Tibial nerve (tissue), 4 donors: ENCODE results near the gene TBXAS1. TPM values are rescaled to one million over a fixed set of nuclear protein-coding genes. Genes with fewer than 3 reads are reported as not detected.

Experiments used
- DNase-seq, 2 donors: peaks; one replicate each; pipeline ENCODE4 v3.0.0-alpha.2; 2019; ENCODE audit warnings: low spot score in 2 of 2
- H3K27ac ChIP-seq, 4 donors: fragments of 200-600 bp; sonication (generic) in 3 of 4; one replicate each; pipeline ENCODE4 v1.5.1; 2017 to 2019; ENCODE audit warnings: mild to moderate bottlenecking in 1 of 4
- H3K27me3 ChIP-seq, 2 donors: fragments of 200-600 bp; sonication (generic) in 1 of 2; one replicate each; pipeline versions ENCODE4 v1.5.1 to v1.6.0; 2017 to 2019
- H3K36me3 ChIP-seq, 3 donors: fragments of 200-600 bp; sonication (generic); one replicate each; pipeline ENCODE4 v1.5.1; 2018 to 2019
- H3K4me1 ChIP-seq, 4 donors: fragments of 200-600 bp; sonication (generic) in 3 of 4; one replicate each; pipeline ENCODE4 v1.5.1; 2017 to 2019
- H3K4me3 ChIP-seq, 4 donors: fragments of 200-600 bp; sonication (generic) in 3 of 4; one replicate each; pipeline ENCODE4 v1.5.1; 2017 to 2019; ENCODE audit warnings: mild to moderate bottlenecking in 1 of 4, moderate library complexity in 1 of 4
- H3K9me3 ChIP-seq, 4 donors: fragments of 200-600 bp; sonication (generic) in 3 of 4; one replicate each; pipeline ENCODE4 v1.5.1; 2017 to 2019
- EP300 ChIP-seq, 2 donors: sonication (generic); formaldehyde crosslinking; IDR thresholded peaks; one replicate each; pipeline ENCODE4 v1.6.1; 2017; ENCODE audit warnings: antibody characterized with exemption in 2 of 2, mild to moderate bottlenecking in 1 of 2
- POLR2A ChIP-seq, 2 donors: fragments of 450-650 bp; IDR thresholded peaks; one replicate each; pipeline ENCODE4 v1.6.1; 2017; ENCODE audit warnings: antibody characterized with exemption in 2 of 2, mild to moderate bottlenecking in 2 of 2, moderate library complexity in 2 of 2
- WGBS, 2 donors: methylation state at CpG; one replicate each; pipeline ENCODE4 v1.1.5; 2018; 5-methylcytosine and 5-hydroxymethylcytosine counted together
- total RNA-seq, 4 donors: library from RNA; depleted of rRNA; stranded (reverse); fragments of >200 nt; gene quantifications; one replicate each; pipeline ENCODE4 v1.1.0, GENCODE V29; 2016
- TF ChIP-seq, protein P1 (sequence below), 5 experiments: fragments of 200-600 bp in 3 of 5; fragments of 450-650 bp in 2 of 5; sonication (generic) in 3 of 5; IDR thresholded peaks; one replicate each; pipeline ENCODE4 v1.5.1; 2016 to 2019; ENCODE audit warnings: antibody characterized with exemption in 5 of 5, mild to moderate bottlenecking in 3 of 5, moderate library complexity in 2 of 5

The TBXAS1 gene
- total RNA-seq, 4 donors from 2014 or later: 19.0 to 80.4 (median 30.5) TPM

DNA sequence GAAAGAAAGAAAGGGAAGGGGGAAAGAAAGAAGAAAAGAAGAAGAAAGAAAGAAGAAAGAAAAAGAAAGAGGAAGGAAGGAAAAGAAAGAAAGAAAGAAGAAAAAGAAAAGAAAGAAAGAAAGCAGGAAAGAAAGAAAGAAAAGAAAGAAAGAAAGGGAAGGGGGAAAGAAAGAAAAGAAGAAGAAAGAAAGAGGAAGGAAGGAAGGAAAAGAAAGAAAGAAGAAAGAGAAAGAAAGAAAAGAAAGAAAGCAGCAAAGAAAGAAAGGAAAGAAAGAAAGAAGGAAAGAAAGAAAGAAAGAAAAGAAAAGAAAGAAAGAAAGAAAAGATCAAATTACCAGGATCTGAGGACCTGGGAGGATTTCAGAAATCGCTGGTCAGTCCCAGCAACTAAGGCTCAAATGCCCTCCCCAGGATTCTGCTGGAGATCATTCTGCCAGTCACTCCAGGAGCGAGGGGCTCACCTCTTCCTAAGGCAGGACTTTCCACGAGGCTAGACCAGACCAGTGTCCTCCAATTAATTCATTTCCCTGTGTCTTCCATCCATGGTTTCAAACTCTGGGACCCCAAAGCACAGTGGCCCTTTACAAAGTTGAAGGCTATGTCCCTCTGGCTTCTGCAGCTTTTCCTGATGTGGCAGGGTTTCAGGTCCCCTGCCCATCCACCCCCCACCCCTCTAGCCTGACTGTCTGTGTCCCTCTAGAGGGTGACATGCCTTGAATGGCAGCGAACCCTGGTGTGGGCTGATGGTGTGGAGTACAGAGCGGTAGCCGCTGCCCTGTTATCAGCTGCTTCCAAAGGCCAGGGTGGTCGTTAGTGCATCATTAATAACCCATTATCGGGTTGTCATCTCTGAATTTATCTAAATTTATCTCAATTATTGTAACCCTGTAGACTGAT is 155.8 kb downstream of the TBXAS1 start:
- no peaks in the 10 kb centered on the region for H3K4me1 ChIP-seq
- H3K27me3 ChIP-seq: no peaks in the 10 kb centered on the region
- H3K4me3 ChIP-seq: no peak overlapping the region
- H3K9me3 ChIP-seq: no peaks in the 10 kb centered on the region
- no peaks in the 10 kb centered on the region for H3K36me3 ChIP-seq
- TF ChIP-seq POLR2A (IDR thresholded peaks at IDR 0.05): no peak
- TF ChIP-seq EP300 (IDR thresholded peaks at IDR 0.05): no peak
- TF ChIP-seq, protein P1, sequence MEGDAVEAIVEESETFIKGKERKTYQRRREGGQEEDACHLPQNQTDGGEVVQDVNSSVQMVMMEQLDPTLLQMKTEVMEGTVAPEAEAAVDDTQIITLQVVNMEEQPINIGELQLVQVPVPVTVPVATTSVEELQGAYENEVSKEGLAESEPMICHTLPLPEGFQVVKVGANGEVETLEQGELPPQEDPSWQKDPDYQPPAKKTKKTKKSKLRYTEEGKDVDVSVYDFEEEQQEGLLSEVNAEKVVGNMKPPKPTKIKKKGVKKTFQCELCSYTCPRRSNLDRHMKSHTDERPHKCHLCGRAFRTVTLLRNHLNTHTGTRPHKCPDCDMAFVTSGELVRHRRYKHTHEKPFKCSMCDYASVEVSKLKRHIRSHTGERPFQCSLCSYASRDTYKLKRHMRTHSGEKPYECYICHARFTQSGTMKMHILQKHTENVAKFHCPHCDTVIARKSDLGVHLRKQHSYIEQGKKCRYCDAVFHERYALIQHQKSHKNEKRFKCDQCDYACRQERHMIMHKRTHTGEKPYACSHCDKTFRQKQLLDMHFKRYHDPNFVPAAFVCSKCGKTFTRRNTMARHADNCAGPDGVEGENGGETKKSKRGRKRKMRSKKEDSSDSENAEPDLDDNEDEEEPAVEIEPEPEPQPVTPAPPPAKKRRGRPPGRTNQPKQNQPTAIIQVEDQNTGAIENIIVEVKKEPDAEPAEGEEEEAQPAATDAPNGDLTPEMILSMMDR (IDR thresholded peaks at IDR 0.05): no peak
- no peak overlapping the region for H3K27ac ChIP-seq
- 70 to 77% methylated on average over 8 of the region's 8 CpGs for WGBS, 2 donors
- no peak for DNase-seq

DNA sequence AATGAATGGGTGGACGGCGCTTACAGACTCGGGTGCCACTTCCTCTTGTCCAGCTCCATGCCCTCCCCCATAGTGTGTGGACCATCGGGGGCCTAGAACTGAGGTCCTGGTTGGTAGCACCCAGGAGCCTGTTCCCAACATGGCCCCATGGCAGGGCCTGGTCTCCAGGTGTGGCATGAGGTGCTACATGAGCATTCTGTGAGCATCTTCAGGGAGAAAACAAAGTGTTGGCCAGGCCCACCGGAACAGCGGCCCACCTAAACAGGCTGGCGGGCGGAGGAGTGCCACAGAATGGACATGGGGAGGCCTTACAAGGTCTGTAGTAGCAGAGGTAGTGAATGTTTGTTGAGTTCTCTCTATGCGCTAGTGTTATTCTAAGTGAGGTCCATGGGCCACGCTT is 156.7 kb downstream of the TBXAS1 start:
- no peak for DNase-seq
- Histone ChIP-seq H3K36me3 (no peaks in the 10 kb centered on the region), H3K27me3 (no peaks in the 10 kb centered on the region), H3K4me3 (no peak overlapping the region), H3K27ac (no peak overlapping the region), H3K9me3 (no peaks in the 10 kb centered on the region), H3K4me1 (no peaks in the 10 kb centered on the region)
- TF ChIP-seq POLR2A (IDR thresholded peaks at IDR 0.05) (no peak), EP300 (IDR thresholded peaks at IDR 0.05) (no peak)
- TF ChIP-seq, protein P1 (IDR thresholded peaks at IDR 0.05): no peak
- WGBS, 2 donors: 88 to 92% methylated on average over 10 of the region's 10 CpGs

DNA sequence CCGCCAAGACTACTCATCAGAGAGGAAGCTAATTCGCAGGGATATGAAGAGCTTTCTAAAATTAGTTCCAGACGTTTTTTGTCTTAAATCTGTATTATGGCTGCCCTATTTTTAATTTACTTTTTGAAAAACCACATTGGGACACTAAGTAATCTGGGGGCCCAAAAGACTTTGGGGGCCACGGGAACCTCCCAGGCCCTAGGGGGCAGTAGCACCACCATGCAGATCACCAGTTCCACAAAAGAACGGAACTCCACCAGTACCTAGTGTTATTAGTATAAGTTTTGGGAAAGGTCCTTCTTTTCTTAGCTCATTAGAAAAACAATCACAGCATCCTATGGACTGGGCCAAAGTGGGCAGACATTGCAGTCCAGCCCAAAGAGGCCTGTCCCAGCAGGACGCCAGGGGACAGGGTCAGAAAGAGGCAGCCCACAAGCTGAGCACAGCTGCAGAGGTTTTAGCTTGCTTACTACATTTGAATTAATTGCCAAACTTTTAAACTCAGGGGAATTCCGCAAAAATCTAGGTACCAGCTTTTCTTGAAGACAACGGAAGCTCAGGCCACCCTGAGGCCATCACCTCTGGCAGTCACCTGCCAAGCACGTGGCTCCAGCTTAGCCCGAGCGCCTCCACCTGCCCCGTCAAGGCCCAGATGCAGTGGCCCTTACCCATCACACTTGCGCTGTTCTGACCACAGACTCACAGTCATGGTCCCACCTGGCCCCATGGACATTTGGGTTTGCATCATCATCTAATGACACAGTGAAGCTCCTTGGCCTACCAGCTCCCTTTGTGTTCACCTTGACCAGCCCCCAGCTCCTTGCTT is 158.8 kb downstream of the TBXAS1 start:
- Histone ChIP-seq H3K27me3 (no peaks in the 10 kb centered on the region), H3K27ac (no peak overlapping the region), H3K9me3 (no peaks in the 10 kb centered on the region), H3K4me3 (no peak overlapping the region), H3K4me1 (no peaks in the 10 kb centered on the region), H3K36me3 (no peaks in the 10 kb centered on the region)
- WGBS, 2 donors: 75 to 82% methylated on average over 13 of the region's 13 CpGs
- no peak for DNase-seq
- TF ChIP-seq EP300 (IDR thresholded peaks at IDR 0.05) (no peak), POLR2A (IDR thresholded peaks at IDR 0.05) (no peak)
- TF ChIP-seq, protein P1 (IDR thresholded peaks at IDR 0.05): no peak

DNA sequence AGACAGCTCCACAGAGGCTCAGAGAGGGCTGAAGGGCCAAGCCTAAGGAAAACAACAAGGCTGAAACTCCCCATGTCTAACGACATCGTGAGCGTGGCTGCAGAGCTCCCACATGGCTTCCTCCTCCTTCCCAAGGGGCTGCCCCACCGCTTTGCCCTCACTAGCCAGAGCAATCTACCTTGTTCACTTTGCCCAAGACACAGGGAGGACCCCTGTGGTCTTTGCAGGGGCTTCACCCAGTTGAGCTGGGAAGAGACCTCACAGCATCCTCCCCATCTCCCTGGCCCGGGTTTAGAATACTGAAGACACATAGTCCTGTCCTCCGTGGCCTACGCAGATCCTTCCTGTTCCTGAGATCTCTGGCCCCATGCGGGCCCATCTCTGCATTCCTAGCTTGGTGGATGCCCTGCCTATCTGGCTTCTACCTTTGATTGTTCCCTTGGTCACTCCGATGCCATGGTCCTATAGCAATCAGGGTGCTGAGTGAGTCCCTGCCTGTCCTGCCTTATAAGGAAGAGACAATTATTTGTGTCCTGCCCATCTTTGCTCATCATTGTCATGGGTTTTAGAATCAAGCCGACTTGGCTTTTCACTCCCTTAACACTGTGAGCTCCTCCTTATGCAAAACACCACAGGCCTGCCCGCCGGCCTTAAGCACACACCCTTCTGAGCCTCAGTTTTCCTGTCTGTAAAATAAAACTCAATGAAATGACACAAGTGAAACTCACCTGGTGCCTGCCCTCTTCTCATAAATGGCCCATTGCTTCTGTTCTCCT is 160.5 kb downstream of the TBXAS1 start:
- Histone ChIP-seq H3K36me3 (no peaks in the 10 kb centered on the region), H3K27me3 (no peaks in the 10 kb centered on the region), H3K27ac (no peak overlapping the region), H3K9me3 (no peaks in the 10 kb centered on the region), H3K4me3 (no peak overlapping the region), H3K4me1 (no peaks in the 10 kb centered on the region)
- TF ChIP-seq, protein P1 (IDR thresholded peaks at IDR 0.05): no peak
- no peak for TF ChIP-seq EP300 (IDR thresholded peaks at IDR 0.05)
- TF ChIP-seq POLR2A (IDR thresholded peaks at IDR 0.05): no peak
- DNase-seq: no peak
- 80 to 82% methylated on average over 12 of the region's 12 CpGs for WGBS, 2 donors
